GM12872 (cell line): ENCODE results near the gene GCNT4.

Source experiments
- CTCF ChIP-seq: IDR thresholded peaks from 3 replicates; pipeline ENCODE4 v1.5.1; 2011; ENCODE audit warnings: low read depth, mild to moderate bottlenecking, low read length, moderate library complexity; ENCODE audit not compliant: insufficient read depth

Gene GCNT4

GRCh38 chr5:75010838-75011237, 41.5 kb downstream of the GCNT4 start:
- TF ChIP-seq CTCF = no peak

- TF ChIP-seq CTCF = no peak
These were observed 42.6 kb downstream of the GCNT4 start for GRCh38 chr5:75009556-75010345.

- TF ChIP-seq CTCF = no peak
These were observed 45.2 kb downstream of the GCNT4 start for GRCh38 chr5:75006865-75007822.

GRCh38 chr5:75005561-75005960, 46.8 kb downstream of the GCNT4 start:
- no peak for TF ChIP-seq CTCF
